ENCODE measurements around the gene LEP. TPM values are rescaled to one million over a fixed set of nuclear protein-coding genes. Genes with fewer than 3 reads are reported as not detected.
"Not testable (repeated sequence)": the region's sequence is repeated elsewhere in the genome, so short reads cannot be mapped to it uniquely, and the experiment has no call there.

LEP gene
- polyA plus RNA-seq, 1 donor = 0.01 TPM

- Histone ChIP-seq H3K27me3 (ENCODE audit: control insufficient read depth, insufficient read depth, low read length) (peaks cover 57% of the 10 kb centered on the region), H3K9me3 (ENCODE audit: control insufficient read depth, low read depth, low read length) (peaks cover 9% of the 10 kb centered on the region), H3K4me3 (ENCODE audit: low read length) (peak overlapping the region; percentile 10), H3K4me1 (ENCODE audit: control insufficient read depth, insufficient read depth, low read length) (peaks cover 20% of the 10 kb centered on the region), H3K27ac (ENCODE audit: low read length) (no peak overlapping the region), H3K36me3 (ENCODE audit: control insufficient read depth, insufficient read depth, low read length) (no peaks in the 10 kb centered on the region)
- DNase-seq = no peak
- WGBS (ENCODE audit: insufficient coverage, low lambda C conversion rate) = no CpG with 5 or more reads among the region's 31 CpGs
Measured at GRCh38 chr7:128270826-128271272, 29.8 kb downstream of the LEP start.

- Histone ChIP-seq H3K36me3 (ENCODE audit: control insufficient read depth, insufficient read depth, low read length) (no peaks in the 10 kb centered on the region), H3K4me1 (ENCODE audit: control insufficient read depth, insufficient read depth, low read length) (peaks cover 19% of the 10 kb centered on the region), H3K27ac (ENCODE audit: low read length) (no peak overlapping the region), H3K27me3 (ENCODE audit: control insufficient read depth, insufficient read depth, low read length) (peaks cover 54% of the 10 kb centered on the region), H3K9me3 (ENCODE audit: control insufficient read depth, low read depth, low read length) (peaks cover 9% of the 10 kb centered on the region), H3K4me3 (ENCODE audit: low read length) (peak overlapping the region; percentile 16)
- WGBS (ENCODE audit: insufficient coverage, low lambda C conversion rate) = no CpG with 5 or more reads among the region's 37 CpGs
- no peak for DNase-seq
Measured at GRCh38 chr7:128271471-128271941, 30.4 kb downstream of the LEP start.

- H3K27ac ChIP-seq (ENCODE audit: low read length) = no peak overlapping the region
- H3K36me3 ChIP-seq (ENCODE audit: control insufficient read depth, insufficient read depth, low read length) = no peaks in the 10 kb centered on the region
- peaks cover 9% of the 10 kb centered on the region for H3K9me3 ChIP-seq (ENCODE audit: control insufficient read depth, low read depth, low read length)
- peaks cover 54% of the 10 kb centered on the region for H3K27me3 ChIP-seq (ENCODE audit: control insufficient read depth, insufficient read depth, low read length)
- WGBS (ENCODE audit: insufficient coverage, low lambda C conversion rate) = no CpG with 5 or more reads among the region's 30 CpGs
- DNase-seq = no peak
- peak overlapping the region; percentile 16 for H3K4me3 ChIP-seq (ENCODE audit: low read length)
- H3K4me1 ChIP-seq (ENCODE audit: control insufficient read depth, insufficient read depth, low read length) = peaks cover 19% of the 10 kb centered on the region
Measured at GRCh38 chr7:128271942-128272481, 30.9 kb downstream of the LEP start.

GRCh38 chr7:128274246-128274883, 33.3 kb downstream of the LEP start:
- H3K4me3 ChIP-seq (ENCODE audit: low read length) = no peak overlapping the region
- peaks cover 13% of the 10 kb centered on the region for H3K4me1 ChIP-seq (ENCODE audit: control insufficient read depth, insufficient read depth, low read length)
- no peak overlapping the region for H3K27ac ChIP-seq (ENCODE audit: low read length)
- DNase-seq = no peak
- peaks cover 42% of the 10 kb centered on the region for H3K27me3 ChIP-seq (ENCODE audit: control insufficient read depth, insufficient read depth, low read length)
- WGBS (ENCODE audit: insufficient coverage, low lambda C conversion rate) = no CpG with 5 or more reads among the region's 4 CpGs
- peaks cover 9% of the 10 kb centered on the region for H3K9me3 ChIP-seq (ENCODE audit: control insufficient read depth, low read depth, low read length)
- H3K36me3 ChIP-seq (ENCODE audit: control insufficient read depth, insufficient read depth, low read length) = no peaks in the 10 kb centered on the region

- no peak for DNase-seq
- H3K4me3 ChIP-seq (ENCODE audit: low read length) = no peak overlapping the region
- no peaks in the 10 kb centered on the region for H3K36me3 ChIP-seq (ENCODE audit: control insufficient read depth, insufficient read depth, low read length)
- peaks cover 9% of the 10 kb centered on the region for H3K9me3 ChIP-seq (ENCODE audit: control insufficient read depth, low read depth, low read length)
- no peak overlapping the region for H3K27ac ChIP-seq (ENCODE audit: low read length)
- peaks cover 37% of the 10 kb centered on the region for H3K27me3 ChIP-seq (ENCODE audit: control insufficient read depth, insufficient read depth, low read length)
- peaks cover 13% of the 10 kb centered on the region for H3K4me1 ChIP-seq (ENCODE audit: control insufficient read depth, insufficient read depth, low read length)
- no CpG with 5 or more reads among the region's 3 CpGs for whole genome bisulfite sequencing (ENCODE audit: insufficient coverage, low lambda C conversion rate)
Measured at GRCh38 chr7:128274884-128275603, 34.0 kb downstream of the LEP start.

- peaks cover 10% of the 10 kb centered on the region for H3K4me1 ChIP-seq (ENCODE audit: control insufficient read depth, insufficient read depth, low read length)
- no CpG with 5 or more reads among the region's 4 CpGs for WGBS (ENCODE audit: insufficient coverage, low lambda C conversion rate)
- DNase-seq = no peak
Measured at GRCh38 chr7:128275681-128276080, 34.6 kb downstream of the LEP start.

GRCh38 chr7:128278366-128278765, 37.3 kb downstream of the LEP start:
- Histone ChIP-seq H3K9me3 (ENCODE audit: control insufficient read depth, low read depth, low read length) (peaks cover 7% of the 10 kb centered on the region), H3K4me3 (ENCODE audit: low read length) (no peak overlapping the region), H3K36me3 (ENCODE audit: control insufficient read depth, insufficient read depth, low read length) (no peaks in the 10 kb centered on the region), H3K27ac (ENCODE audit: low read length) (no peak overlapping the region), H3K4me1 (ENCODE audit: control insufficient read depth, insufficient read depth, low read length) (no peaks in the 10 kb centered on the region), H3K27me3 (ENCODE audit: control insufficient read depth, insufficient read depth, low read length) (peaks cover 5% of the 10 kb centered on the region)
- DNase-seq = no peak
- WGBS (ENCODE audit: insufficient coverage, low lambda C conversion rate) = 100% methylated on average over 1 of the region's 1 CpG

More at GRCh38 chr7:128275681-128276080, 34.6 kb downstream of the LEP start:
- peaks cover 13% of the 10 kb centered on the region for H3K9me3 ChIP-seq (ENCODE audit: control insufficient read depth, low read depth, low read length)
- H3K27me3 ChIP-seq (ENCODE audit: control insufficient read depth, insufficient read depth, low read length) = peaks cover 31% of the 10 kb centered on the region
- H3K4me3 ChIP-seq (ENCODE audit: low read length) = no peak overlapping the region
- no peaks in the 10 kb centered on the region for H3K36me3 ChIP-seq (ENCODE audit: control insufficient read depth, insufficient read depth, low read length)
- H3K27ac ChIP-seq (ENCODE audit: low read length) = no peak overlapping the region

- Histone ChIP-seq H3K27me3 (ENCODE audit: control insufficient read depth, insufficient read depth, low read length) (peaks cover 2% of the 10 kb centered on the region), H3K27ac (ENCODE audit: low read length) (no peak overlapping the region), H3K4me1 (ENCODE audit: control insufficient read depth, insufficient read depth, low read length) (no peaks in the 10 kb centered on the region), H3K4me3 (ENCODE audit: low read length) (no peak overlapping the region), H3K36me3 (ENCODE audit: control insufficient read depth, insufficient read depth, low read length) (no peaks in the 10 kb centered on the region), H3K9me3 (ENCODE audit: control insufficient read depth, low read depth, low read length) (peaks cover 7% of the 10 kb centered on the region)
- DNase-seq = no peak
- WGBS (ENCODE audit: insufficient coverage, low lambda C conversion rate) = 93% methylated on average over 3 of the region's 6 CpGs
Measured at GRCh38 chr7:128279124-128279713, 38.1 kb downstream of the LEP start.

GRCh38 chr7:128280451-128280850, 39.4 kb downstream of the LEP start:
- H3K27me3 ChIP-seq (ENCODE audit: control insufficient read depth, insufficient read depth, low read length); H3K36me3 ChIP-seq (ENCODE audit: control insufficient read depth, insufficient read depth, low read length); H3K9me3 ChIP-seq (ENCODE audit: control insufficient read depth, low read depth, low read length); DNase-seq; H3K4me3 ChIP-seq (ENCODE audit: low read length); H3K4me1 ChIP-seq (ENCODE audit: control insufficient read depth, insufficient read depth, low read length); H3K27ac ChIP-seq (ENCODE audit: low read length): not testable (repeated sequence)
- WGBS (ENCODE audit: insufficient coverage, low lambda C conversion rate) = no CpG with 5 or more reads among the region's 1 CpG

- Histone ChIP-seq H3K36me3 (ENCODE audit: control insufficient read depth, insufficient read depth, low read length) (no peaks in the 10 kb centered on the region), H3K27ac (ENCODE audit: low read length) (no peak overlapping the region), H3K4me3 (ENCODE audit: low read length) (no peak overlapping the region), H3K4me1 (ENCODE audit: control insufficient read depth, insufficient read depth, low read length) (no peaks in the 10 kb centered on the region), H3K27me3 (ENCODE audit: control insufficient read depth, insufficient read depth, low read length) (no peaks in the 10 kb centered on the region), H3K9me3 (ENCODE audit: control insufficient read depth, low read depth, low read length) (peaks cover 7% of the 10 kb centered on the region)
- WGBS (ENCODE audit: insufficient coverage, low lambda C conversion rate) = 100% methylated on average over 1 of the region's 4 CpGs
- no peak for DNase-seq
Measured at GRCh38 chr7:128281605-128282380, 40.7 kb downstream of the LEP start.
